ENCODE results near the gene RPL22.

Gene RPL22

GRCh38 chr1:6150006-6150938, 49.1 kb downstream of the RPL22 start:
- Histone ChIP-seq H3K36me3 (no peaks in the 10 kb centered on the region), H3K4me3 (ENCODE audit: low read depth in 1 of 2, low read length in 1 of 2) (no peak overlapping the region), H3K27me3 (peaks cover 41% of the 10 kb centered on the region), H3K27ac (no peak overlapping the region), H3K9me3 (no peaks in the 10 kb centered on the region), H3K4me1 (ENCODE audit: control insufficient read depth in 1 of 2, insufficient read depth in 1 of 2, low read depth in 1 of 2, low read length in 1 of 2) (peaks cover 2 to 4% of the 10 kb centered on the region in 2 experiments)
- no peak for TF ChIP-seq CTCF (IDR thresholded peaks at IDR 0.05)

GRCh38 chr1:6149597-6149996, 49.8 kb downstream of the RPL22 start:
- TF ChIP-seq CTCF (IDR thresholded peaks at IDR 0.05) = no peak

GRCh38 chr1:6148497-6149241, 50.7 kb downstream of the RPL22 start:
- no peak overlapping the region for H3K27ac ChIP-seq
- no peaks in the 10 kb centered on the region for H3K36me3 ChIP-seq
- H3K9me3 ChIP-seq = no peaks in the 10 kb centered on the region
- no peak for TF ChIP-seq CTCF (IDR thresholded peaks at IDR 0.05)
- peaks cover 2 to 4% of the 10 kb centered on the region in 2 experiments for H3K4me1 ChIP-seq (ENCODE audit: control insufficient read depth in 1 of 2, insufficient read depth in 1 of 2, low read depth in 1 of 2, low read length in 1 of 2)
- peaks cover 41% of the 10 kb centered on the region for H3K27me3 ChIP-seq
- H3K4me3 ChIP-seq (ENCODE audit: low read depth in 1 of 2, low read length in 1 of 2) = no peak overlapping the region

More at GRCh38 chr1:6149597-6149996, 49.8 kb downstream of the RPL22 start:
- peaks cover 41% of the 10 kb centered on the region for H3K27me3 ChIP-seq
- no peak overlapping the region for H3K4me3 ChIP-seq (ENCODE audit: low read depth in 1 of 2, low read length in 1 of 2)
- H3K36me3 ChIP-seq = no peaks in the 10 kb centered on the region
- H3K9me3 ChIP-seq = no peaks in the 10 kb centered on the region
- no peak overlapping the region for H3K27ac ChIP-seq
- peaks cover 2 to 4% of the 10 kb centered on the region in 2 experiments for H3K4me1 ChIP-seq (ENCODE audit: control insufficient read depth in 1 of 2, insufficient read depth in 1 of 2, low read depth in 1 of 2, low read length in 1 of 2)

- no peak overlapping the region for H3K27ac ChIP-seq
- peaks cover 34% of the 10 kb centered on the region for H3K27me3 ChIP-seq
- no peaks in the 10 kb centered on the region for H3K36me3 ChIP-seq
- H3K4me1 ChIP-seq (ENCODE audit: control insufficient read depth in 1 of 2, insufficient read depth in 1 of 2, low read depth in 1 of 2, low read length in 1 of 2) = peaks cover 2 to 4% of the 10 kb centered on the region in 2 experiments
- no peaks in the 10 kb centered on the region for H3K9me3 ChIP-seq
- no peak overlapping the region for H3K4me3 ChIP-seq (ENCODE audit: low read depth in 1 of 2, low read length in 1 of 2)
- TF ChIP-seq CTCF (IDR thresholded peaks at IDR 0.05) = no peak
Observed at GRCh38 chr1:6145864-6146410, 53.5 kb downstream of the RPL22 start.

- H3K4me1 ChIP-seq (ENCODE audit: control insufficient read depth in 1 of 2, insufficient read depth in 1 of 2, low read depth in 1 of 2, low read length in 1 of 2) = peaks cover 2 to 4% of the 10 kb centered on the region in 2 experiments
- H3K27me3 ChIP-seq = peaks cover 34% of the 10 kb centered on the region
- H3K36me3 ChIP-seq = no peaks in the 10 kb centered on the region
- no peak overlapping the region for H3K4me3 ChIP-seq (ENCODE audit: low read depth in 1 of 2, low read length in 1 of 2)
- H3K27ac ChIP-seq = no peak overlapping the region
- no peak for TF ChIP-seq CTCF (IDR thresholded peaks at IDR 0.05)
- H3K9me3 ChIP-seq = no peaks in the 10 kb centered on the region
Observed at GRCh38 chr1:6145396-6145750, 54.0 kb downstream of the RPL22 start.
